Stimulated activated CD4-positive, alpha-beta T cell treated with anti-CD3 and anti-CD28 coated beads, TNF-alpha, amount 100 ng/mL, for 1 hour (primary cell): Measurements from ENCODE around the gene TIPRL.

ENCODE experiments used
- DNase-seq, 3 donors: peaks; one replicate each; pipeline ENCODE4 v3.0.0-alpha.2; 2020; ENCODE audit warnings: low read depth in 3 of 3, low spot score in 1 of 3

The TIPRL gene

GRCh38 chr1:168213349-168213748 is 34.6 kb downstream of the TIPRL start:
- no peak for DNase-seq

- DNase-seq, result no peak
Observed at GRCh38 chr1:168216171-168216570, 37.4 kb downstream of the TIPRL start.

- no peak for DNase-seq
Observed at GRCh38 chr1:168217664-168218063, 38.9 kb downstream of the TIPRL start.

- no peak for DNase-seq
Observed at GRCh38 chr1:168218658-168219057, 39.9 kb downstream of the TIPRL start.

- no peak for DNase-seq
Observed at GRCh38 chr1:168220470-168220871, 41.7 kb downstream of the TIPRL start.

GRCh38 chr1:168221275-168221674 is 42.5 kb downstream of the TIPRL start:
- no peak for DNase-seq

GRCh38 chr1:168223261-168223660 is 44.5 kb downstream of the TIPRL start:
- no peak for DNase-seq

- DNase-seq, result no peak
Observed at GRCh38 chr1:168223681-168224540, 45.1 kb downstream of the TIPRL start.

- no peak for DNase-seq
Observed at GRCh38 chr1:168224991-168225390, 46.2 kb downstream of the TIPRL start.

- DNase-seq, result peak; percentile 35 to 67 (median 48)
Observed at GRCh38 chr1:168225476-168226190, 46.9 kb downstream of the TIPRL start, which contains the start of gene SFT2D2. SFT2D2 (plus strand) TSS chr1:168226004; CDS start chr1:168226080, 76 bp downstream.

GRCh38 chr1:168227620-168228019 is 48.9 kb downstream of the TIPRL start:
- no peak for DNase-seq

- no peak for DNase-seq
Observed at GRCh38 chr1:168229893-168230292, 51.1 kb downstream of the TIPRL start.

- DNase-seq, result no peak
Observed at GRCh38 chr1:168230709-168231108, 51.9 kb downstream of the TIPRL start.

- DNase-seq, result no peak
Observed at GRCh38 chr1:168234846-168235547, 56.2 kb downstream of the TIPRL start.

- DNase-seq, result no peak
Observed at GRCh38 chr1:168235548-168235885, 56.8 kb downstream of the TIPRL start.

GRCh38 chr1:168235937-168236336 is 57.2 kb downstream of the TIPRL start:
- no peak for DNase-seq

GRCh38 chr1:168236836-168237611 is 58.3 kb downstream of the TIPRL start:
- DNase-seq, result no peak

GRCh38 chr1:168243198-168243597 is 64.4 kb downstream of the TIPRL start:
- DNase-seq, result no peak

- no peak for DNase-seq
Observed at GRCh38 chr1:168243636-168244212, 65.0 kb downstream of the TIPRL start.

- DNase-seq, result no peak
Observed at GRCh38 chr1:168245042-168245441, 66.3 kb downstream of the TIPRL start.

GRCh38 chr1:168246506-168246905 is 67.7 kb downstream of the TIPRL start:
- DNase-seq, result no peak
